Ectodermal cell (in vitro differentiated cells): ENCODE data around the gene RAB3GAP1.

Experiments
- H3K27ac ChIP-seq: 2 replicates; pipeline ENCODE4 v1.7.0; 2013; ENCODE audit warnings: mild to moderate bottlenecking, low read depth, low read length; ENCODE audit not compliant: insufficient read depth, poor library complexity, severe bottlenecking
- H3K27me3 ChIP-seq: 2 replicates; pipeline ENCODE4 v1.7.0; 2013; ENCODE audit warnings: mild to moderate bottlenecking, low read length; ENCODE audit not compliant: insufficient read depth, control insufficient read depth, poor library complexity, severe bottlenecking
- H3K36me3 ChIP-seq: one replicate; pipeline ENCODE4 v1.7.0; 2013; ENCODE audit warnings: low read length; ENCODE audit not compliant: control insufficient read depth, insufficient read depth
- H3K4me1 ChIP-seq: one replicate; pipeline ENCODE4 v1.7.0; 2013; ENCODE audit warnings: low read length; ENCODE audit not compliant: control insufficient read depth, insufficient read depth
- H3K4me3 ChIP-seq: 2 replicates; pipeline ENCODE4 v1.7.0; 2013; ENCODE audit warnings: low read depth, low read length, control low read depth; ENCODE audit not compliant: insufficient read depth
- H3K9me3 ChIP-seq: 2 replicates; pipeline ENCODE4 v1.7.0; 2013; ENCODE audit warnings: mild to moderate bottlenecking, low read length, moderate library complexity; ENCODE audit not compliant: control insufficient read depth
- WGBS, 2 experiments: methylation state at CpG; one replicate each; pipeline ENCODE4 v1.1.7; 2013; ENCODE audit warnings: missing lambda C conversion rate in 2 of 2; 5-methylcytosine and 5-hydroxymethylcytosine counted together

Gene RAB3GAP1

DNA sequence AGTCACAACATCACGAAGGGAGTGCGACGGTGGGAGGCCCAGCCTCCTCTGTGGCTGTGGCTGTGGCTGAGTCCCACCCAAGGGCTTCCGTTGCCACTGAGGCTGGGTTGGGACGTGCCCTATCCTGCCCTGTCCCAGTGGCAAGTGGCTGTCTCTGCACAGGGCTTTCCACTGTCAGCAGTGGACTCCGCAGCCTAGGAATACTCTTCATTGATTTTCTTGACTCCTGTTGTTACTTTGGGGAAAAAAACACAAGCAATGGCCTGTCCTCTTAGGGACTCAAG is 122.7 kb downstream of the RAB3GAP1 start:
- Histone ChIP-seq H3K4me3 (no peak overlapping the region), H3K36me3 (peaks cover 16% of the 10 kb centered on the region)
- WGBS, 2 experiments, result 96% methylated on average over 6 of the region's 6 CpGs

DNA sequence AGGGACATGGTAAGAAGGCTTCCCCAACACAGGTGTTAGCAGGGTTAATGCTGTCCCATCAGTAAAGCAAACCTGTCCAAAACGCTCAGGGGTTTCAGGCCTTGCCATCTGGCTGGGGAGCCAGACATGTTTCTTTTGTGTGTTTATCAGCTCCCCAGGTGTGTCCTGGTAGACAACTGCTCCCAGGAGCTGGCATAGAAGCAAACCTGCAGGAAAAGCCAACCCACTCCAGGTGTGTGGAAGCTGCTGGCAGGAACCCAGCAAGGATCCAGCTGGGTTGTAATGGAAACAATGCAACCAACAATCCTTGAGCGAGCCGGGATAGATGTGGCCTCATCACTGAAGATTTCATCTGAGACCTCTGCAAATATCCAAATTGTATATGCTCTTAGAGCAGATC is 123.1 kb downstream of the RAB3GAP1 start:
- Histone ChIP-seq H3K4me3 (no peak overlapping the region), H3K27me3 (no peaks in the 10 kb centered on the region), H3K4me1 (no peaks in the 10 kb centered on the region), H3K9me3 (no peaks in the 10 kb centered on the region), H3K27ac (no peak overlapping the region), H3K36me3 (peaks cover 16% of the 10 kb centered on the region)
- 97% methylated on average over 3 of the region's 3 CpGs for WGBS, 2 experiments

More for the DNA sequence above, 122.7 kb downstream of the RAB3GAP1 start:
- no peaks in the 10 kb centered on the region for H3K4me1 ChIP-seq
- H3K9me3 ChIP-seq, result no peaks in the 10 kb centered on the region
- no peak overlapping the region for H3K27ac ChIP-seq
- no peaks in the 10 kb centered on the region for H3K27me3 ChIP-seq

DNA sequence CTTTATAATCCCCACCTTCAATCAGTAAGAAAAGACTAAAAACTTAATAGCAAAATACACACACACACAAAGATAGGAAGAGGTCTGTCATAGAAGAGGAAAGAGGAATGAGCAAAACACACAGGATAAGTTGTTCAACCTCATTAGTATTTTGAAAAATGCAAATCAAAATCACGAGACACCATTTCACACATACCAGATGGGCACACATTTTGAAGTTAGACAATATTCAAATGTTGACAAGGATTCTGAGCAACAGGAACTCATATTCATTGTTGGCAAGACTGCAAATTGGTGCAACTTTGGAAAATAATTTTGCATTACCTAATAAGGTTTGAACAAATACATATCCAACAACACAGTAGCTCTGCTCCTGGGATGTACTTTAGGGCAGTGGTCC is 127.6 kb downstream of the RAB3GAP1 start:
- H3K9me3 ChIP-seq, result no peaks in the 10 kb centered on the region
- no peak overlapping the region for H3K27ac ChIP-seq
- H3K4me3 ChIP-seq, result no peak overlapping the region
- H3K4me1 ChIP-seq, result peaks cover 10% of the 10 kb centered on the region
- H3K27me3 ChIP-seq, result no peaks in the 10 kb centered on the region
- H3K36me3 ChIP-seq, result peaks cover 12% of the 10 kb centered on the region
- WGBS, 2 experiments, result 86 to 100% methylated on average over 1 of the region's 1 CpG

DNA sequence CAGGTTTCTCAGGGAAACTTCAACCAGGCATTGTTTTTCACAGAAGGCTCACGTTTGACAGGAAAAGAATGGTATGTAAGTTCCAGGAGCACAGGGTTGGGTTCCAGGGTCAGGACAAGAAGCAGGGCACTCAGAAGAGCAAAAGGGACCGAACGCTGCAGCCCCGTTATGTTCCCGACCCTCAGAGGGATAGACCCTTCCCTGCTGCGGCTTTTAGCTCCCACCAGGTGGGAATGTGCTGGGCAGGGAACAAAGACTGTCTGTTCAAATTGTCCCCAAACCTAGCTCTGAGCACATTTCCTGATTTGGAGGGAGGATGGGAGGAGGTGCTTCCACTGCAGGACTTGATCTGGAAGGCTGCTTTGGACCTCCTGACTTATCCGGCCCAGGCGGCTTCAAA is 130.1 kb downstream of the RAB3GAP1 start:
- no peaks in the 10 kb centered on the region for H3K9me3 ChIP-seq
- H3K36me3 ChIP-seq, result peaks cover 2% of the 10 kb centered on the region
- WGBS, 2 experiments, result 60 to 66% methylated on average over 8 of the region's 8 CpGs
- H3K4me1 ChIP-seq, result peaks cover 10% of the 10 kb centered on the region
- no peak overlapping the region for H3K4me3 ChIP-seq
- peak overlapping the region; percentile 69 for H3K27ac ChIP-seq
- H3K27me3 ChIP-seq, result no peaks in the 10 kb centered on the region

DNA sequence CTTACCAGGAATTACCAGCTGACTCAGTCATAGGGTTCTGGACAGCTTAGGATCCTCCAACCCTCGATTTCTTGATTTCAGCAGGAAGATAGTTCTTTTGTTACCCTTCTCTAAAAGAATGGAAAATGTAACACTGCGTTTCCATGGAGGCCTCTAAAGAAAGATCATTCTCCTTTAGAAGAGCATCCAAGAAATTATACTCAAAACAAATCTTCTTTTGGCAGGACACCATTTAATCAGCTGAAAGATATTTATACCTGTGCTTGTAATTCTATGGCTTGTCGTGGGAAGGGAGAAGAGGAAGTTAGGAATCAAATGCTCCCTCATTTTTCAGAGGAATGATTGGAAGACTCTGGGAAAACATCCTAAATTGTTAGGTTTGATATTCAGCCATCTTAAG is 130.5 kb downstream of the RAB3GAP1 start:
- no peaks in the 10 kb centered on the region for H3K27me3 ChIP-seq
- 89 to 93% methylated on average over 3 of the region's 3 CpGs for WGBS, 2 experiments

DNA sequence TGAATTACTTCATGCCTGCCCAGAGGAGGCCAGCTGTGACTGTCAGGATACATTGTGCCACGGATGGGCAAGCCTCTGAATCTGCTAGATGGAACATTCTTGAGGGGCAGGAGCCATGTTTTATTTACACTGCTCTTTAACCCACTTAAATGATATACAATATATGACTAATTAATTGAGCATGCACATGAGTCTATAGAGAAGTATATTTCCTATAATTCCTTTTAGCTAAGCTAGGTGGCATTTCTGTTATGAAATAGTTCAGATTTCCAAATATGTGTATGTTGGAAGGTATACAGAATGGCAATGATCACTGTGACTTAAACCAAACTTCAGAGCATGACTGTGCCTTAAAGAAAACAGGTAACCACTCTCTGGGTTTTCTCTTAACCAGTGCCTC is 131.7 kb downstream of the RAB3GAP1 start:
- H3K4me3 ChIP-seq, result no peak overlapping the region
- no peaks in the 10 kb centered on the region for H3K27me3 ChIP-seq
- no peaks in the 10 kb centered on the region for H3K36me3 ChIP-seq
- H3K9me3 ChIP-seq, result no peaks in the 10 kb centered on the region
- WGBS, 2 experiments, result 100% methylated on average over 1 of the region's 1 CpG
- H3K27ac ChIP-seq, result no peak overlapping the region
- H3K4me1 ChIP-seq, result peaks cover 10% of the 10 kb centered on the region

More for the DNA sequence above, 130.5 kb downstream of the RAB3GAP1 start:
- H3K9me3 ChIP-seq, result no peaks in the 10 kb centered on the region
- peak overlapping the region; percentile 69 for H3K27ac ChIP-seq
- H3K4me1 ChIP-seq, result peaks cover 10% of the 10 kb centered on the region
- H3K36me3 ChIP-seq, result no peaks in the 10 kb centered on the region
- H3K4me3 ChIP-seq, result no peak overlapping the region

DNA sequence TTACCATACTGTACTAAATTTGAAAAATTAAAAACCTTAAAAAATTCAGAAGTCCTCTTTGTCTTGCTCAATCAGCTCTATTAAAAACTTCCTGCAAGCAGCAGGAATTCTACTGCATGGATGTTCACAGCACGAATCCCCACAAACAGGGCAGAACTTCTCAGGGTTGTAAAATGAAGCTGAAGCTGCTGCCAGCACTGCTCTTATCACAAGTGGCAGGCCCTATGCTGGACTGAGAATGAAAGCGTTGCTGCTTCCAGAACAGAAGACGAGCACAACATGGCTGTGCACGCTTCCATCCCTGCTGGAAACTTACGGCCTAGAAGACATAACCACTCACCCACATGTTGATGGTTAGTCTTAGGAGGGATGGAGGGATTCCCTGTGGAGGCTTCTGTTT is 134.0 kb downstream of the RAB3GAP1 start:
- H3K4me3 ChIP-seq, result no peak overlapping the region

DNA sequence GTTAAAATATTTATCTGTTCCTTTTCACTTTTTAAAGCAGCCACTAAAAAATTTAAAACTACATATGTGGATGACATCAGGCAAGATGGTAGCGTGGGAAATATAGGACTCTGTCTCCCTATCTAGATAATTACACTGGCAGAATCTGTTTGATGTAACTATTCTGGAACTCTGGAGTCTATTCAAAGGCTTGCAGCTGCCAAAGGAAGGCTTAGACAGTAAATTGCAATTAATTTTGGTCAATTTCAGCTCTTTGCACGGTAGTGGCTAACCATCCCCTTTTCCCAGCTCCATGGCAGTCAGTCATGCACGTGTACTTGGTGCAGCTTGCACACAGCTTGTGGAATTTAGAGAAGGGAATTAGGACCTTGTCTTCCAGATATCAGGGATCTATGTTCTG is 135.2 kb downstream of the RAB3GAP1 start:
- no peaks in the 10 kb centered on the region for H3K36me3 ChIP-seq
- H3K4me3 ChIP-seq, result no peak overlapping the region
- no peak overlapping the region for H3K27ac ChIP-seq
- peaks cover 2% of the 10 kb centered on the region for H3K4me1 ChIP-seq
- no peaks in the 10 kb centered on the region for H3K27me3 ChIP-seq
- no peaks in the 10 kb centered on the region for H3K9me3 ChIP-seq
- WGBS, 2 experiments, result 89 to 98% methylated on average over 3 of the region's 3 CpGs

More for the DNA sequence above, 134.0 kb downstream of the RAB3GAP1 start:
- H3K9me3 ChIP-seq, result no peaks in the 10 kb centered on the region
- H3K27me3 ChIP-seq, result no peaks in the 10 kb centered on the region
- H3K36me3 ChIP-seq, result no peaks in the 10 kb centered on the region
- H3K4me1 ChIP-seq, result peaks cover 10% of the 10 kb centered on the region
- H3K27ac ChIP-seq, result no peak overlapping the region
- 85 to 93% methylated on average over 5 of the region's 5 CpGs for WGBS, 2 experiments

DNA sequence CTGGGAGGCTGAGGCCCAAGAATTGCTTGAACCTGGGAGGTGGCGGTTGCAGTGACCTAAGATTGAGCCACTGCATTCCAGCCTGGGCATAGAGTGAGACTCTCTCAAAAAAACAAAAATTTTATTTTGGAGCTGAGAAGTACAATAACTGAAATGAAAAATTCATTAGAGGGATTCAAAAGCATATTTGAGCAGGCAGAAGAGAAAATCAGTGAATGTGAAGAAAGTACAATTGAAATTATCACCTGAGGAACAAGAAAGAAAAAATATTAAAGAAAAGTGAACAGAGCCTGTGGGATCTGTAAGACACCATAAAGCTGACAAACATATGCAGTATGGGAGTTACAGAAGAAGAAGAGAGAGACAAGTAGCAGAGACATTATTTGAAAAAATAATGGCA is 137.1 kb downstream of the RAB3GAP1 start:
- no peaks in the 10 kb centered on the region for H3K36me3 ChIP-seq
- H3K27me3 ChIP-seq, result no peaks in the 10 kb centered on the region

DNA sequence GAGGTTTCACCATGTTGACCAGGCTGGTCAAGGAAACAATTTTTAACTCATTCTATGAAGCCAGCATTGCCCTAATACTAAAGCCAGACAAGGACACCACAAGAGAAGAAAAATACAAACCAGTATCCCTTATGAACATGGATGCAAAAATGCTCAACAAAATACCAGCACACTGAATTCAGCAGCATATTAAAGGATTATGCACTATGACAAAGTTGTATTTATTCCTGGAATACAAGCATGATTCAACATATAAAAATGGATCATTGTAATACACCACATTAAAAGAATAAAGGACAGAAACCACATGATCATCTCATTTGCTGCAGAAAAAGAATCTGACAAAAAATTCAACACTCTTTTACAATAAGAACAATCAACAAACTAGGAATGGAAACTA is 138.7 kb downstream of the RAB3GAP1 start:
- H3K4me1 ChIP-seq, result no peaks in the 10 kb centered on the region
- H3K4me3 ChIP-seq, result no peak overlapping the region
- no peaks in the 10 kb centered on the region for H3K36me3 ChIP-seq
- no peak overlapping the region for H3K27ac ChIP-seq
- peaks cover 2% of the 10 kb centered on the region for H3K9me3 ChIP-seq
- no peaks in the 10 kb centered on the region for H3K27me3 ChIP-seq

More for the DNA sequence above, 137.1 kb downstream of the RAB3GAP1 start:
- Histone ChIP-seq H3K27ac (no peak overlapping the region), H3K4me3 (no peak overlapping the region), H3K9me3 (no peaks in the 10 kb centered on the region), H3K4me1 (no peaks in the 10 kb centered on the region)
- 93 to 94% methylated on average over 1 of the region's 1 CpG for WGBS, 2 experiments

DNA sequence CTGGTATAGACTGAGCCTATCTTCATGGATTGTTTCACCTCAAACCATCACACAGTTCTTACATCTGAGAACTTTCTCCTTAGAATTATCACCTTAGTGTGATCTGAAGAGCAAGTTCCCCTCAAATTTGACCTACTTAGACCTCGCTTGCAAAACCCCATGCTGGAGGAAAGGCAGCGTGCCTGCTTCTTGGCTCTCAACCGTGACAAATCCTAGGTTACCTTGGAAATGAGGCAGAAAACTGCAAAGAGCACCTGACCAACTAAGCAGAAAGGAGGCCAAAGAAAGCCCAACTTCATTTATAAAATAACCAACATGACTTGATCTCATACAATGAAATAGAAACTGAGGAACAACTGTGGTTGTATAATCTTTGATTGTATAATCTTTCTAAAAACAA is 146.4 kb downstream of the RAB3GAP1 start:
- Histone ChIP-seq H3K27me3 (no peaks in the 10 kb centered on the region), H3K27ac (no peak overlapping the region), H3K4me1 (no peaks in the 10 kb centered on the region), H3K4me3 (no peak overlapping the region), H3K9me3 (peaks cover 2% of the 10 kb centered on the region), H3K36me3 (no peaks in the 10 kb centered on the region)
- WGBS, 2 experiments, result 89 to 91% methylated on average over 3 of the region's 3 CpGs
